ENCODE measurements around the gene MUC13.

GRCh38 chr3:124951511-124952281 is 17.1 kb upstream of the MUC13 start:
- TF ChIP-seq SUZ12 (IDR thresholded peaks at IDR 0.05; ENCODE audit: extremely low read depth, insufficient read depth, insufficient read length) = no peak
- no peak for TF ChIP-seq ZNF274 (IDR thresholded peaks at IDR 0.05; ENCODE audit: low read depth, low read length)
- TF ChIP-seq YY1 (IDR thresholded peaks at IDR 0.05; ENCODE audit: insufficient read depth, insufficient read length) = no peak
